Activated T-helper 1 cell treated with anti-CD3 and anti-CD28 coated beads, Interleukin-12 subunit alpha, Interleukin-12 subunit beta, Interleukin-2, Interleukin-4 antibody, amounts not matched to agents 30 ng/mL and 10 ng/mL and 1 ng/mL, durations not matched to agents 14 hours and 24 hours and 36 hours (primary cell): ENCODE data around the gene VPS13A. TPM values are rescaled to one million over a fixed set of nuclear protein-coding genes. Genes with fewer than 3 reads are reported as not detected.

ENCODE experiments used
- DNase-seq: peaks from one replicate; pipeline ENCODE4 v3.0.0; 2021; ENCODE audit warnings: low spot score
- H3K27ac Mint-ChIP-seq: one replicate; pipeline ENCODE4 v1.8.0; 2021; ENCODE audit warnings: mild to moderate bottlenecking, mixed read lengths
- H3K27me3 Mint-ChIP-seq: one replicate; pipeline ENCODE4 v1.8.0; 2022; ENCODE audit warnings: mild to moderate bottlenecking, moderate library complexity, mixed read lengths; ENCODE audit not compliant: insufficient read depth
- H3K36me3 Mint-ChIP-seq: one replicate; pipeline ENCODE4 v1.8.0; 2021; ENCODE audit warnings: low read depth, mixed read lengths
- H3K4me1 Mint-ChIP-seq: one replicate; pipeline ENCODE4 v1.8.0; 2021; ENCODE audit warnings: low read depth, mixed read lengths
- H3K4me3 Mint-ChIP-seq: one replicate; pipeline ENCODE4 v1.8.0; 2021; ENCODE audit warnings: mild to moderate bottlenecking, moderate library complexity, mixed read lengths
- H3K9me3 Mint-ChIP-seq: one replicate; pipeline ENCODE4 v1.8.0; 2021; ENCODE audit warnings: mixed read lengths
- intact Hi-C: fragments of 100-400 bp; cut with micrococcal nuclease; formaldehyde crosslinking; loops from one replicate; pipeline ENCODE4 v1.15.1; 2024
- total RNA-seq: library from RNA; stranded (reverse); gene quantifications from 2 replicates; pipeline ENCODE4 v1.2.3, GENCODE V29; 2022

VPS13A gene
- total RNA-seq, 1 donor from 2014 or later = 44.2 TPM

- no peaks in the 10 kb centered on the region for H3K9me3 Mint-ChIP-seq
- H3K4me3 Mint-ChIP-seq = no peak overlapping the region
- intact Hi-C loops = no loop called here
- DNase-seq = no peak
- H3K27ac Mint-ChIP-seq = no peak overlapping the region
- H3K36me3 Mint-ChIP-seq = no peaks in the 10 kb centered on the region
- peaks cover 19% of the 10 kb centered on the region for H3K4me1 Mint-ChIP-seq
- peaks cover 8% of the 10 kb centered on the region for H3K27me3 Mint-ChIP-seq
Measured at GRCh38 chr9:77462066-77462465, 284.7 kb downstream of the VPS13A start.

- H3K27me3 Mint-ChIP-seq = peaks cover 8% of the 10 kb centered on the region
- no peaks in the 10 kb centered on the region for H3K9me3 Mint-ChIP-seq
- H3K27ac Mint-ChIP-seq = no peak overlapping the region
- no peak for DNase-seq
- peaks cover 11% of the 10 kb centered on the region for H3K4me1 Mint-ChIP-seq
- H3K36me3 Mint-ChIP-seq = no peaks in the 10 kb centered on the region
- no peak overlapping the region for H3K4me3 Mint-ChIP-seq
- intact Hi-C loops = no loop called here
Measured at GRCh38 chr9:77463151-77463550, 285.8 kb downstream of the VPS13A start.

GRCh38 chr9:77464661-77465060 lies 287.3 kb downstream of the VPS13A start:
- peaks cover 9% of the 10 kb centered on the region for H3K4me1 Mint-ChIP-seq
- H3K4me3 Mint-ChIP-seq = no peak overlapping the region
- DNase-seq = no peak
- no peaks in the 10 kb centered on the region for H3K9me3 Mint-ChIP-seq
- intact Hi-C loops = no loop called here
- H3K36me3 Mint-ChIP-seq = no peaks in the 10 kb centered on the region
- no peak overlapping the region for H3K27ac Mint-ChIP-seq
- H3K27me3 Mint-ChIP-seq = peaks cover 8% of the 10 kb centered on the region

GRCh38 chr9:77469515-77470231 lies 292.3 kb downstream of the VPS13A start:
- Mint-ChIP-seq H3K27ac (no peak overlapping the region), H3K4me3 (no peak overlapping the region), H3K36me3 (peaks cover 2% of the 10 kb centered on the region), H3K4me1 (peaks cover 16% of the 10 kb centered on the region), H3K27me3 (peaks cover 2% of the 10 kb centered on the region), H3K9me3 (peaks cover 10% of the 10 kb centered on the region)
- intact Hi-C loops = no loop called here
- DNase-seq = no peak

Other genes with a start within 250 kb of the VPS13A start
- gene FOXB2, start 157.9 kb upstream of the VPS13A start, total RNA-seq = not detected in 2 replicates